HG02943 (cell line): ENCODE results near the gene VGLL3.
"Not testable (repeated sequence)": the region's sequence is repeated elsewhere in the genome, so short reads cannot be mapped to it uniquely, and the experiment has no call there.

Experiments
- ATAC-seq: cut with Tn5 transposase; IDR thresholded peaks from one replicate; pipeline ENCODE4 v1.9.1; 2021; ENCODE audit warnings: mild to moderate bottlenecking, low read depth, moderate library complexity; ENCODE audit not compliant: unreplicated experiment

Gene VGLL3

GRCh38 chr3:86990012-86990733 lies 776 bp downstream of the VGLL3 start:
- ATAC-seq, result no peak

GRCh38 chr3:86989611-86990010 lies 1.3 kb downstream of the VGLL3 start:
- ATAC-seq, result no peak

- no peak for ATAC-seq
Measured at GRCh38 chr3:86989006-86989405, 1.9 kb downstream of the VGLL3 start.

- ATAC-seq, result no peak
Measured at GRCh38 chr3:86988235-86988634, 2.7 kb downstream of the VGLL3 start.

- ATAC-seq, result no peak
Measured at GRCh38 chr3:86987421-86987715, 3.6 kb downstream of the VGLL3 start.

- ATAC-seq, result no peak
Measured at GRCh38 chr3:86986671-86987420, 4.1 kb downstream of the VGLL3 start.

- ATAC-seq, result no peak
Measured at GRCh38 chr3:86985181-86985826, 5.6 kb downstream of the VGLL3 start.

GRCh38 chr3:86984271-86984670 lies 6.7 kb downstream of the VGLL3 start:
- ATAC-seq, result no peak

- ATAC-seq, result no peak
Measured at GRCh38 chr3:86982883-86983282, 8.1 kb downstream of the VGLL3 start.

- no peak for ATAC-seq
Measured at GRCh38 chr3:86978111-86978551, 12.8 kb downstream of the VGLL3 start.

- ATAC-seq, result no peak
Measured at GRCh38 chr3:86976219-86976618, 14.7 kb downstream of the VGLL3 start.

- not testable (repeated sequence) for ATAC-seq
Measured at GRCh38 chr3:86974177-86974576, 16.8 kb downstream of the VGLL3 start.

- ATAC-seq, result no peak
Measured at GRCh38 chr3:86973440-86973839, 17.5 kb downstream of the VGLL3 start.

GRCh38 chr3:86969500-86970189 lies 21.3 kb downstream of the VGLL3 start:
- ATAC-seq, result no peak

GRCh38 chr3:86968244-86968932 lies 22.6 kb downstream of the VGLL3 start:
- no peak for ATAC-seq

- no peak for ATAC-seq
Measured at GRCh38 chr3:86967062-86967461, 23.9 kb downstream of the VGLL3 start.

- ATAC-seq, result no peak
Measured at GRCh38 chr3:86965166-86965565, 25.8 kb downstream of the VGLL3 start.

- ATAC-seq, result no peak
Measured at GRCh38 chr3:86963611-86964010, 27.3 kb downstream of the VGLL3 start.

GRCh38 chr3:86961297-86961696 lies 29.7 kb downstream of the VGLL3 start:
- ATAC-seq, result no peak

GRCh38 chr3:86960550-86960949 lies 30.4 kb downstream of the VGLL3 start:
- ATAC-seq, result no peak
